Neural progenitor cell (in vitro differentiated cells): Measurements from ENCODE around the gene BTAF1. TPM values are rescaled to one million over a fixed set of nuclear protein-coding genes. Genes with fewer than 3 reads are reported as not detected.
A peak's percentile ranks its signal among the peaks of the same experiment; 100 is the strongest.

ENCODE experiments used
- DNase-seq: peaks from one replicate; pipeline ENCODE4 v3.0.0-alpha.2; 2016; ENCODE audit warnings: low spot score
- H2AFZ ChIP-seq: fragments of 200-600 bp; sonication (generic); replicated peaks from 2 replicates; pipeline ENCODE4 v1.6.1; 2016; ENCODE audit warnings: antibody characterized with exemption
- H3F3A ChIP-seq: fragments of 200-600 bp; sonication (generic); 2 replicates; pipeline ENCODE4 v1.6.1; 2016; ENCODE audit warnings: antibody characterized with exemption, low read depth
- H3K27ac ChIP-seq: fragments of 200-600 bp; sonication (generic); 2 replicates; pipeline ENCODE4 v1.5.1; 2016; ENCODE audit warnings: mild to moderate bottlenecking
- H3K27me3 ChIP-seq: fragments of 200-600 bp; sonication (generic); 2 replicates; pipeline ENCODE4 v1.6.1; 2016; ENCODE audit warnings: mild to moderate bottlenecking, moderate library complexity
- H3K36me3 ChIP-seq: fragments of 200-600 bp; sonication (generic); 2 replicates; pipeline ENCODE4 v1.5.1; 2016
- H3K4me1 ChIP-seq: fragments of 200-600 bp; sonication (generic); 2 replicates; pipeline ENCODE4 v1.6.1; 2016; ENCODE audit warnings: mixed run types
- H3K4me2 ChIP-seq: fragments of 200-600 bp; sonication (generic); 2 replicates; pipeline ENCODE4 v1.6.1; 2016
- H3K4me3 ChIP-seq: fragments of 200-600 bp; sonication (generic); 2 replicates; pipeline ENCODE4 v1.5.1; 2016
- H3K79me2 ChIP-seq: fragments of 200-600 bp; sonication (generic); 2 replicates; pipeline ENCODE4 v1.6.1; 2016; ENCODE audit warnings: low read depth
- H3K9ac ChIP-seq: fragments of 200-600 bp; sonication (generic); 2 replicates; pipeline ENCODE4 v1.6.1; 2016
- H3K9me3 ChIP-seq: fragments of 200-600 bp; sonication (generic); 2 replicates; pipeline ENCODE4 v1.5.1; 2016; ENCODE audit warnings: low read depth
- H4K20me1 ChIP-seq: fragments of 200-600 bp; sonication (generic); 2 replicates; pipeline ENCODE4 v1.6.1; 2016; ENCODE audit warnings: low read depth
- H3K27ac Mint-ChIP-seq: 3 replicates; pipeline ENCODE4 v1.8.0; 2021; ENCODE audit warnings: mixed read lengths
- H3K27me3 Mint-ChIP-seq: 2 replicates; pipeline ENCODE4 v1.8.0; 2022; ENCODE audit warnings: low read depth, mild to moderate bottlenecking, inconsistent platforms, moderate library complexity, mixed read lengths; ENCODE audit not compliant: insufficient read depth
- H3K36me3 Mint-ChIP-seq: 3 replicates; pipeline ENCODE4 v1.8.0; 2021; ENCODE audit warnings: mixed read lengths
- H3K4me1 Mint-ChIP-seq: 3 replicates; pipeline ENCODE4 v1.8.0; 2021; ENCODE audit warnings: mixed read lengths
- H3K4me3 Mint-ChIP-seq: 3 replicates; pipeline ENCODE4 v1.8.0; 2021; ENCODE audit warnings: mild to moderate bottlenecking, moderate library complexity, mixed read lengths
- H3K9me3 Mint-ChIP-seq: 3 replicates; pipeline ENCODE4 v1.8.0; 2020; ENCODE audit warnings: mixed read lengths
- CTCF ChIP-seq: fragments of 200-600 bp; sonication (generic); IDR thresholded peaks from 2 replicates; pipeline ENCODE4 v1.5.1; 2017; ENCODE audit warnings: antibody characterized with exemption, mild to moderate bottlenecking
- EZH2 ChIP-seq: fragments of 200-600 bp; sonication (generic); IDR thresholded peaks from 2 replicates; pipeline ENCODE4 v1.6.1; 2017; ENCODE audit warnings: antibody characterized with exemption, mild to moderate bottlenecking, moderate library complexity
- EZH2phosphoT487 ChIP-seq: fragments of 200-600 bp; sonication (generic); IDR thresholded peaks from 2 replicates; pipeline ENCODE4 v1.6.1; 2017; ENCODE audit warnings: antibody characterized with exemption
- total RNA-seq: library from RNA; depleted of rRNA; stranded (reverse); fragments of >200 nt; gene quantifications from 2 replicates; pipeline ENCODE4 v1.2.3, GENCODE V29; 2015; ENCODE audit warnings: low replicate concordance

The BTAF1 gene
- total RNA-seq, 1 donor from 2014 or later, result 127 TPM

- Histone ChIP-seq H3K36me3 (no peaks in the 10 kb centered on the region), H3K79me2 (no peaks in the 10 kb centered on the region), H3K27me3 (no peaks in the 10 kb centered on the region), H3K4me1 (peaks cover 9% of the 10 kb centered on the region), H4K20me1 (no peaks in the 10 kb centered on the region), H2AFZ (no peak overlapping the region), H3K27ac (no peak overlapping the region), H3K4me2 (no peak overlapping the region), H3F3A (peaks cover 8% of the 10 kb centered on the region), H3K4me3 (no peak overlapping the region), H3K9ac (no peak overlapping the region), H3K9me3 (no peaks in the 10 kb centered on the region)
- H3K4me3 Mint-ChIP-seq, result no peak overlapping the region
- no peak for DNase-seq
- no peaks in the 10 kb centered on the region for H3K36me3 Mint-ChIP-seq
- no peaks in the 10 kb centered on the region for H3K9me3 Mint-ChIP-seq
- H3K27ac Mint-ChIP-seq, result no peak overlapping the region
- H3K4me1 Mint-ChIP-seq, result peaks cover 4% of the 10 kb centered on the region
- H3K27me3 Mint-ChIP-seq, result no peaks in the 10 kb centered on the region
- TF ChIP-seq CTCF, result no peak
- no peak for TF ChIP-seq EZH2
These were observed 128.5 kb downstream of the BTAF1 start for GRCh38 chr10:92052088-92052487.

GRCh38 chr10:92052741-92053140, 129.2 kb downstream of the BTAF1 start:
- Histone ChIP-seq H3K4me3 (no peak overlapping the region), H4K20me1 (no peaks in the 10 kb centered on the region), H3K9ac (no peak overlapping the region), H3F3A (peaks cover 8% of the 10 kb centered on the region), H3K27ac (no peak overlapping the region), H3K9me3 (no peaks in the 10 kb centered on the region), H2AFZ (no peak overlapping the region), H3K4me2 (no peak overlapping the region), H3K4me1 (peaks cover 9% of the 10 kb centered on the region), H3K79me2 (no peaks in the 10 kb centered on the region), H3K36me3 (no peaks in the 10 kb centered on the region), H3K27me3 (no peaks in the 10 kb centered on the region)
- no peaks in the 10 kb centered on the region for H3K36me3 Mint-ChIP-seq
- TF ChIP-seq EZH2 (no peak), EZH2phosphoT487 (no peak), CTCF (no peak)
- peak; percentile 44 for DNase-seq
- no peaks in the 10 kb centered on the region for H3K27me3 Mint-ChIP-seq
- peaks cover 4% of the 10 kb centered on the region for H3K4me1 Mint-ChIP-seq
- H3K4me3 Mint-ChIP-seq, result no peak overlapping the region
- H3K9me3 Mint-ChIP-seq, result no peaks in the 10 kb centered on the region
- no peak overlapping the region for H3K27ac Mint-ChIP-seq

- DNase-seq, result no peak
- Histone ChIP-seq H3K9ac (no peak overlapping the region), H3K27ac (no peak overlapping the region), H3F3A (peaks cover 8% of the 10 kb centered on the region), H3K27me3 (no peaks in the 10 kb centered on the region), H3K36me3 (no peaks in the 10 kb centered on the region), H3K4me2 (no peak overlapping the region), H3K4me1 (peaks cover 9% of the 10 kb centered on the region), H3K4me3 (no peak overlapping the region), H2AFZ (no peak overlapping the region), H3K9me3 (no peaks in the 10 kb centered on the region), H3K79me2 (no peaks in the 10 kb centered on the region), H4K20me1 (no peaks in the 10 kb centered on the region)
- Mint-ChIP-seq H3K27me3 (no peaks in the 10 kb centered on the region), H3K27ac (no peak overlapping the region), H3K36me3 (no peaks in the 10 kb centered on the region), H3K4me3 (no peak overlapping the region), H3K9me3 (no peaks in the 10 kb centered on the region), H3K4me1 (peaks cover 4% of the 10 kb centered on the region)
- TF ChIP-seq CTCF (no peak), EZH2 (no peak), EZH2phosphoT487 (no peak)
These were observed 131.2 kb downstream of the BTAF1 start for GRCh38 chr10:92054807-92055206.
